ENCODE measurements around the gene MYLK. TPM values are rescaled to one million over a fixed set of nuclear protein-coding genes. Genes with fewer than 3 reads are reported as not detected.

The MYLK gene
- total and polyA plus RNA-seq, 9 of the 15 experiments (the other 6 are each of a cell fraction or from before 2014, with no cell fraction given), result 0.11 to 0.53 (median 0.18) TPM; not detected in 2

DNA sequence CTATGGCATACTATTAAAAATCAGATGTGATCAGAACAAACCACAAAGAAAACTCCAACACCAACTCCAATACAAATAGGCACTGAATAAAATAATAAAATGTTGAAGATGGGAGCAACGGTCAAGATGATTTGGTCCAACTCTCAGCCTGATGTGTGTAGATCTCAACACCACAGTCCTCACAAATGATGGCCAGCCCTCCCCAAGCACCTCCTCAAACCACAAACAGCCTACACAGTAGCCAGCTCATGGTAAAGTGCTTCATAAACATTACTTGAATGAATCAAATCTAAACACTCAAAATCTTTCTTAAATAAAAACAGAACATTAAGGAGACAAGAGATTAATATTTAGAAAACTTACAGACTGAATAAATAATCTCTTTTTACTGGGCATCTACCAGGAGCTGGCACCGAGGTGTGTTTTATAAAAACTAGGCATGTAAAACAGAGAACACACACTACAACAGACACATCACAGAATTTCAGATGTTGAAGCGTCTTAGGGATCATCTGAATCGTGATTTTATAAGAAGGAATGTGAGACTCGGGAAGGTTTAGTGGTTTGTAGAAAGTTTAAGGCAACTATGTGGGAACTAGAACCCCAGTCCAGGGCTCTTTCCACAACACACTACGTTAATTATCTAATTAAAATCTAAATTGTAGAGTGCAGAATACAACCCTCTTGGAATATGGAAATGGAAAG is 102.4 kb downstream of the MYLK start:
- H3K4me1 ChIP-seq (replicated peaks in 1 of 2; ENCODE audit: control insufficient read depth in 2 of 2, insufficient read depth in 2 of 2, low read length in 2 of 2), result no peaks in the 10 kb centered on the region
- no peaks in the 10 kb centered on the region for H4K20me1 ChIP-seq (replicated peaks; ENCODE audit: control insufficient read depth, insufficient read depth, low read length)
- BruUV-seq (replicated peaks), result no TSS peak
- peaks cover 0 to 21% of the 10 kb centered on the region in 2 experiments; a peak in 2 of 5 replicates for H3K27me3 ChIP-seq (ENCODE audit: control insufficient read depth in 2 of 2, insufficient read depth in 2 of 2, low read length in 2 of 2)
- no peaks in the 10 kb centered on the region for H3K79me2 ChIP-seq (ENCODE audit: control insufficient read depth, insufficient read depth, low read length)
- no peak overlapping the region for H3K4me2 ChIP-seq (ENCODE audit: insufficient read depth, low read length)
- H3K36me3 ChIP-seq (ENCODE audit: control insufficient read depth, insufficient read depth, low read length), result no peaks in the 10 kb centered on the region
- intact Hi-C loops (cut with micrococcal nuclease) (no loop called here), in situ Hi-C loops (cut with MboI) (no loop called here)
- 1% methylated on average over 6 of the region's 6 CpGs for WGBS (ENCODE audit: insufficient coverage, low coverage, missing lambda C conversion rate)
- ATAC-seq (no peak), DNase-seq (ENCODE audit: extremely low read depth in 1 of 4, low spot score in 3 of 4) (no peak), FAIRE-seq (no peak)
- H3K9me3 ChIP-seq (replicated peaks; ENCODE audit: control insufficient read depth, insufficient read depth, low read depth, low read length), result no peaks in the 10 kb centered on the region
- no peak overlapping the region for H3K4me3 ChIP-seq
- CTCF ChIA-PET (ENCODE audit: low intra/inter-chr PET ratio), result no interaction called here
- no peak overlapping the region for H3K9ac ChIP-seq (ENCODE audit: insufficient read depth in 1 of 2, low read depth in 2 of 2, low read length in 2 of 2)
- TF ChIP-seq NFATC3 (IDR thresholded peaks at IDR 0.05) (no peak), L3MBTL2 (IDR thresholded peaks at IDR 0.05) (no peak)
- H3K9me1 ChIP-seq (ENCODE audit: control insufficient read depth, insufficient read depth, low read length), result no peaks in the 10 kb centered on the region
- H3K27ac ChIP-seq (ENCODE audit: extremely low read depth, low read depth, low read length), result no peak overlapping the region
- POLR2A ChIA-PET, result no interaction called here
- no peak overlapping the region for H2AFZ ChIP-seq (ENCODE audit: low read depth, low read length)

DNA sequence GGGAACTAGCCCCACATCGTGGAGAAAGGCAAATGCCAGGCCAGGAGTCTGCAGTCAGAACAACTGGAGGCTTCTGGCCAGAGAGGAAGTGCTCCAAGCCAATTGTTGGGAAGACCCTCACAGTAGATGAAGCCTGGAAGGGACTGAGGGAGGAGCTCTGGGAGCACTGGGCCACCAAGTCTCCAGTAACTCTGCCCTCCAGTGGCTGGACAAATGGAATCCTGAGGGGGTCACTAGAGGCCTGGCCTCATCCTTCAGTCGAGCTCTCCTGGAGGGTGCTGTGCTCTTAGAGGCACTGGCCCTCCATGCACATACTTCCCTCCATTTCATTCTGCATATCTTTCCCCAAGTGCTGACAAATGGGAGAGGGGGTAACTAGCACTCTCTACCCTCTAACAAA is 103.0 kb downstream of the MYLK start:
- in situ Hi-C loops (cut with MboI), result no loop called here
- intact Hi-C loops (cut with micrococcal nuclease), result no loop called here
- ChIA-PET POLR2A (no interaction called here), CTCF (ENCODE audit: low intra/inter-chr PET ratio) (no interaction called here)
- no peaks in the 10 kb centered on the region for H4K20me1 ChIP-seq (replicated peaks; ENCODE audit: control insufficient read depth, insufficient read depth, low read length)
- ATAC-seq, result no peak; the same call in 2 of the 3 replicates
- no peak for FAIRE-seq
- H3K36me3 ChIP-seq (ENCODE audit: control insufficient read depth, insufficient read depth, low read length), result no peaks in the 10 kb centered on the region
- H3K27ac ChIP-seq (ENCODE audit: extremely low read depth, low read depth, low read length), result no peak overlapping the region
- TF ChIP-seq ZNF444 (CRISPR knock-in tag; IDR thresholded peaks at IDR 0.05) (no peak), ATF2 (CRISPR knock-in tag; IDR thresholded peaks at IDR 0.05) (no peak), KAT2B (IDR thresholded peaks at IDR 0.05; ENCODE audit: low read depth, low read length) (no peak), RAD21 (CRISPR knock-in tag; conservative IDR thresholded peaks at IDR 0.05 in 1 of 2, IDR thresholded peaks at IDR 0.05 in 1 of 2) (peak in 1 of 2 experiments; percentile 29; a peak in 2 of 4 replicates), FOXK1 (CRISPR knock-in tag; IDR thresholded peaks at IDR 0.05; ENCODE audit: borderline replicate concordance) (no peak), RBM15 (IDR thresholded peaks at IDR 0.05; ENCODE audit: insufficient read depth, low read length) (no peak), ZNF263 (CRISPR knock-in tag; IDR thresholded peaks at IDR 0.05; ENCODE audit: borderline replicate concordance) (peak; percentile 92), DACH1 (IDR thresholded peaks at IDR 0.05; ENCODE audit: partially characterized antibody) (no peak), WHSC1 (IDR thresholded peaks at IDR 0.05; ENCODE audit: low read length) (no peak)
- TF ChIP-seq, protein P1, sequence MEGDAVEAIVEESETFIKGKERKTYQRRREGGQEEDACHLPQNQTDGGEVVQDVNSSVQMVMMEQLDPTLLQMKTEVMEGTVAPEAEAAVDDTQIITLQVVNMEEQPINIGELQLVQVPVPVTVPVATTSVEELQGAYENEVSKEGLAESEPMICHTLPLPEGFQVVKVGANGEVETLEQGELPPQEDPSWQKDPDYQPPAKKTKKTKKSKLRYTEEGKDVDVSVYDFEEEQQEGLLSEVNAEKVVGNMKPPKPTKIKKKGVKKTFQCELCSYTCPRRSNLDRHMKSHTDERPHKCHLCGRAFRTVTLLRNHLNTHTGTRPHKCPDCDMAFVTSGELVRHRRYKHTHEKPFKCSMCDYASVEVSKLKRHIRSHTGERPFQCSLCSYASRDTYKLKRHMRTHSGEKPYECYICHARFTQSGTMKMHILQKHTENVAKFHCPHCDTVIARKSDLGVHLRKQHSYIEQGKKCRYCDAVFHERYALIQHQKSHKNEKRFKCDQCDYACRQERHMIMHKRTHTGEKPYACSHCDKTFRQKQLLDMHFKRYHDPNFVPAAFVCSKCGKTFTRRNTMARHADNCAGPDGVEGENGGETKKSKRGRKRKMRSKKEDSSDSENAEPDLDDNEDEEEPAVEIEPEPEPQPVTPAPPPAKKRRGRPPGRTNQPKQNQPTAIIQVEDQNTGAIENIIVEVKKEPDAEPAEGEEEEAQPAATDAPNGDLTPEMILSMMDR (IDR thresholded peaks at IDR 0.05 in 2 of 3, conservative IDR thresholded peaks at IDR 0.05 in 1 of 3; ENCODE audit: insufficient read depth in 2 of 3, low read depth in 1 of 3, low read length in 3 of 3), result peak; percentile 18 to 37 (median 25); a peak in 3 of 6 replicates
- no peaks in the 10 kb centered on the region for H3K79me2 ChIP-seq (ENCODE audit: control insufficient read depth, insufficient read depth, low read length)
- H3K4me3 ChIP-seq, result no peak overlapping the region
- H2AFZ ChIP-seq (ENCODE audit: low read depth, low read length), result no peak overlapping the region
- H3K4me2 ChIP-seq (ENCODE audit: insufficient read depth, low read length), result no peak overlapping the region
- peaks cover 0 to 21% of the 10 kb centered on the region in 2 experiments; a peak in 2 of 5 replicates for H3K27me3 ChIP-seq (ENCODE audit: control insufficient read depth in 2 of 2, insufficient read depth in 2 of 2, low read length in 2 of 2)
- peak in 1 of 4 experiments; percentile 7 for DNase-seq (ENCODE audit: extremely low read depth in 1 of 4, low spot score in 3 of 4)
- H3K9ac ChIP-seq (ENCODE audit: insufficient read depth in 1 of 2, low read depth in 2 of 2, low read length in 2 of 2), result no peak overlapping the region
- H3K9me1 ChIP-seq (ENCODE audit: control insufficient read depth, insufficient read depth, low read length), result no peaks in the 10 kb centered on the region
- WGBS (ENCODE audit: insufficient coverage, low coverage, missing lambda C conversion rate), result 0% methylated on average over 1 of the region's 2 CpGs
- no peaks in the 10 kb centered on the region for H3K9me3 ChIP-seq (replicated peaks; ENCODE audit: control insufficient read depth, insufficient read depth, low read depth, low read length)
- no TSS peak for BruUV-seq (replicated peaks)
- H3K4me1 ChIP-seq (replicated peaks in 1 of 2; ENCODE audit: control insufficient read depth in 2 of 2, insufficient read depth in 2 of 2, low read length in 2 of 2), result no peaks in the 10 kb centered on the region

Measured in K562 (cell line).